Mesodermal cell (in vitro differentiated cells): ENCODE results near the gene SLC2A14.
"Not testable (repeated sequence)": the region's sequence is repeated elsewhere in the genome, so short reads cannot be mapped to it uniquely, and the experiment has no call there.

Source experiments
- H3K27ac ChIP-seq: 2 replicates; pipeline ENCODE4 v1.7.0; 2013; ENCODE audit warnings: mild to moderate bottlenecking, low read depth, low read length, moderate library complexity; ENCODE audit not compliant: severe bottlenecking
- H3K36me3 ChIP-seq: 2 replicates; pipeline ENCODE4 v1.7.1; 2013; ENCODE audit warnings: mild to moderate bottlenecking, low read length, moderate library complexity; ENCODE audit not compliant: control insufficient read depth, insufficient read depth
- H3K4me1 ChIP-seq: one replicate; pipeline ENCODE4 v1.7.1; 2013; ENCODE audit warnings: mild to moderate bottlenecking, low read length; ENCODE audit not compliant: insufficient read depth, control insufficient read depth, poor library complexity, severe bottlenecking
- H3K4me3 ChIP-seq: 2 replicates; pipeline ENCODE4 v1.7.0; 2013; ENCODE audit warnings: low read length, control low read depth, mild to moderate bottlenecking; ENCODE audit not compliant: insufficient read depth, poor library complexity, severe bottlenecking; ENCODE audit errors: extremely low read depth
- H3K9me3 ChIP-seq: 2 replicates; pipeline ENCODE4 v1.7.1; 2013; ENCODE audit warnings: mild to moderate bottlenecking, low read length, moderate library complexity; ENCODE audit not compliant: control insufficient read depth
- WGBS, 2 experiments: methylation state at CpG; one replicate each; pipeline ENCODE4 v1.1.5; 2013; ENCODE audit warnings: missing lambda C conversion rate in 2 of 2; ENCODE audit not compliant: insufficient coverage in 2 of 2; 5-methylcytosine and 5-hydroxymethylcytosine counted together

SLC2A14 gene

DNA sequence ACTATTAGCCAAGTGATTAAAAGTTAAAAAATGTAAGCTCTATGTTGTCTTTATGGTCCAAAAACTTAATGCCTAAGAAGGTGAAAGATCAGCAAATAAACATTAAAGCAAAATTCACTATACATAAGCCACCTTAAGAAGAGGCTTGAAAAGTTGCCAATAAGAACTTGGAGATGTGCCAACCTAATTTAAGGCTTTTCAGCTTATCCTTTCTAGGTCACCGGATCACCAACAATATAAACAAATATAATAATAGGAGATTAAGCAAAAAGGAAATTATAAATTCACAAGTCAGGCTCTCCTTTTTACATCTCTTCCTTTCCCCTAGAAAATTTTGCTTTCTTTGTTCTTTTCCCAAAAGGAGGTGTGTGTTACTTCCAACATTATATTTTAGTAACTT is 32.4 kb upstream of the SLC2A14 start:
- WGBS, 2 experiments: no CpG with 5 or more reads among the region's 1 CpG
- H3K27ac ChIP-seq: peak overlapping the region; percentile 72
- no peaks in the 10 kb centered on the region for H3K36me3 ChIP-seq
- H3K4me3 ChIP-seq: no peak overlapping the region
- H3K9me3 ChIP-seq: no peaks in the 10 kb centered on the region
- peaks cover 8% of the 10 kb centered on the region for H3K4me1 ChIP-seq

DNA sequence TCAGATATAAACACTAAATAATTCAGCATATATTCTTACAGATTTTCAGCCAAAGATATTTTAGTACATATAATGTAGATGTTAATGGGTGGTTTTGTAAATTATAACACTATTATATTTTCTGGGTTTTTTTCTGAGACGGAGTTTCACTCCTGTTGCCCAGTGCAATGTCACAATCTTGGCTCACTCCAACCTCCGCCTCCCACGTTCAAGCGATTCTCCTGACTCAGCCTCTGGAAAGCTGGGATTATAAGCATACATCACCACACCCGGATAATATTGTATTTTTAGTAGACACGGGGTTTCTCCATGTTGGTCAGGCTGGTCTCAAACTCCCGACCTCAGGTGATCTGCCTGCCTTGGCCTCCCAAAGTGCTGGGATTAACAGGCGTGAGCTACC is 29.7 kb upstream of the SLC2A14 start:
- WGBS, 2 experiments: 92 to 94% methylated on average over 5 of the region's 8 CpGs
- H3K36me3 ChIP-seq, H3K4me3 ChIP-seq, H3K9me3 ChIP-seq, H3K4me1 ChIP-seq, H3K27ac ChIP-seq: not testable (repeated sequence)

DNA sequence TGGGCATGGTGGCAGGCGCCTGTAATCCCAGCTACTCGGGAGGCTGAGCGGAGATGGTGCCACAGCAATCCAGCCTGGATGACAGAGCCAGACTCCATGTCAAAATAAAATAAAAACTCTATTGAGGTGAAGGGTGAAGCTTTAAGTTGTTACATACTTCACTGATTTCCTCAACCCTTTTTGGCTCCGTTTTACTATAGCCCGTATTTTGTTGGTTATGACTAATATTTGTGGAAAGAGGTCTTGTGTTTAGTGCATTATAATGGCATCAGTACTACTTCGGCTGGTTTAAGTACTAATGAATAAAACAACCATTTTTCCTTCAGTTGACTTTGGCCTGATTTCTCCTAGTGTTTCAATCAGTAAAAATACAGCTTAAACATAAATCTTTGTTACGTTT is 27.0 kb upstream of the SLC2A14 start:
- Histone ChIP-seq H3K4me1 (no peaks in the 10 kb centered on the region), H3K36me3 (no peaks in the 10 kb centered on the region), H3K9me3 (no peaks in the 10 kb centered on the region), H3K4me3 (no peak overlapping the region), H3K27ac (no peak overlapping the region)
- 100% methylated on average over 3 of the region's 7 CpGs; no CpG with 5 or more reads in 1 of the 2 experiments for WGBS, 2 experiments

DNA sequence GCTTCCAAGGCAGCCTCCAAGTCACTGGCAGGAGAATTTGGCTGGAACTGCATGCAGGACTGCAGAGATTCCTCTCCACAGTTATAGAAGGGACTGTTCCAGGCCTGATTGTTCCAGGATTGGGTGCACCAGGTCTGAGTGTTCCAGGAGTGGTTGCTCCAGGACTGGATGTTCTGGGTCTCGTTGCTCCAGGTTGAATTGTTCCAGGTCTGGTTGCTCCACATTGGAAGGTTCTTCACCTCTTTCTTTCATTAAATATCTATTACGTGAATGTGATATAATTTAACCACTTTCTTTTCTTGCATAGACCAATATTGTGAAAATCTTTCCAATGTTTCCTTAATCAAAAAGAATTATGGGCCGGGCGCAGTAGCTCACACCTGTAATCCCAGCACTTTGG is 24.0 kb upstream of the SLC2A14 start:
- not testable (repeated sequence) for H3K4me3 ChIP-seq, H3K36me3 ChIP-seq, H3K27ac ChIP-seq, H3K9me3 ChIP-seq, H3K4me1 ChIP-seq
- WGBS, 2 experiments: 85 to 100% methylated on average over 2 of the region's 4 CpGs

DNA sequence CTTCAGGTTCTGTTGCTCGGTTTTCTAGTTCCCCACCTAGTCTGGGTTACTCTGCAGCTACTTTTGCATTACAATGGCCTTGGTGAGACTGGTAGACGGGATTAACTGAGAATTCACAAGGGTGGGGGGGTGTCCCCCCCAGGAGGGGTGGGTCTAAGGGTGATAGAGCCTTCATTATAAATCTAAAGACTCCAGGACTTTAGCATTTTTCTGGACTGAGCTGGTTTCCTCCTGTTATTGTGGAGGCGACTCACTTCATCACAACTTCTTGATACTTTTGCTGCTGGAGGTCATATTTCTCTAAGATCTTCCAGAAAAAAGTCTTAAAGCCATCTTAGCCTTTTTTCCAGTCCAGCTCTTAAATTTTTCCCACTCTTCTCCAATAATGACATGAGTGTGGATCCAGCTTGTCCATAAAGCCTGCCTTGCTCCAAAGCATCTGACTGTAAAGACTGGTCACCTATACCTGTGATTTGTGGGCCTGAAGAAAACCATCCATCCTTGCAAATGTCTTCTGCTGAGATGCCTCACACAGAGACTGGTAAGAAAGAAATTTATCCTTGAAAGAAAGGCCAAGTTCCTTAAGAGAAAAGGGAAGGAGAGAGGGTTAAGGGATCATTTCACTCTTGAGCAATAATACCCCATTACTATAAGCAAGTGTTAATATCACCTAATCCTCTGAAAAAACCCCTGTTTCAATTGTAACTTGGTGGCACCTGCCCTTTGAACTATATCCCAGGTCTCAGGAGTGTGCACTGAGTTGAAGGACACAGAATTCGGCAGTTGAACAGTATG is 19.7 kb upstream of the SLC2A14 start:
- no peaks in the 10 kb centered on the region for H3K9me3 ChIP-seq
- H3K4me3 ChIP-seq: no peak overlapping the region
- no peaks in the 10 kb centered on the region for H3K36me3 ChIP-seq
- H3K4me1 ChIP-seq: peaks cover 12% of the 10 kb centered on the region
- H3K27ac ChIP-seq: no peak overlapping the region
- WGBS, 2 experiments: 94 to 100% methylated on average over 2 of the region's 4 CpGs

DNA sequence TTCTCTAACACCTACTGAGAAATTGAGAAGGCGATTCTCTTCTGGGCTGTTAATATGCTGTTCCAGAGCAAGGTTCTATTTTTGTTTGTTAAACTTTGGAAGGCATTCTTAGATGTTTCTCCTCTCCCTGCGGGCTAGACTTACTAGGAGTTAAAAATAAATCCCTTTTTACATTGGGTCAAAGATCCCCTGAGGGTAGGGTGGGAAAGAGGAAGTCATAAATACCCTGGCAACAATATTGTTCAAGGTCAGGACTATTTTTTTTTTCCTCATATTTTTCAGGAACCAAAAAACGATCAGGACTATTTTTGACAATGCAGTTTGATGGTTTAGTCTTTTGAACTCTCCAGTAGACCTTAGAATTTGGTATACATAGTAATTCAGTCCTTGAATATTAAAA is 12.0 kb upstream of the SLC2A14 start:
- Histone ChIP-seq H3K9me3 (no peaks in the 10 kb centered on the region), H3K4me3 (no peak overlapping the region), H3K36me3 (no peaks in the 10 kb centered on the region), H3K4me1 (no peaks in the 10 kb centered on the region), H3K27ac (no peak overlapping the region)
- WGBS, 2 experiments: no CpG with 5 or more reads among the region's 3 CpGs

DNA sequence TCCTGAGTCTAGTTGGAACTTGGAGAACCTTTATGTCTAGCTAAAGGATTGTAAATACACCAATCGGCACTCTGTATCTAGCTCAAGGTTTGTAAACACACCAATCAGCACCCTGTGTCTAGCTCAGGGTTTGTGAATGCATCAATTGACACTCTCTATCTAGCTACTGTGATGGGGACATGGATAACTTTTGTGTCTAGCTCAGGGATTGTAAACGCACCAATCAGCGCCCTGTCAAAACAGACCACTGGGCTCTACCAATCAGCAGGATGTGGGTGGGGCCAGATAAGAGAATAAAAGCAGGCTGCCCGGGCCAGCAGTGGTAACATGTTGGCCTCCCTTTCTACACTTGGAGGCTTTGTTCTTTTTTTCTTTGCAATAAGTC is 9.0 kb upstream of the SLC2A14 start:
- H3K4me1 ChIP-seq, H3K9me3 ChIP-seq, H3K27ac ChIP-seq, H3K4me3 ChIP-seq, H3K36me3 ChIP-seq: not testable (repeated sequence)
- 88 to 100% methylated on average over 1 of the region's 4 CpGs for WGBS, 2 experiments

DNA sequence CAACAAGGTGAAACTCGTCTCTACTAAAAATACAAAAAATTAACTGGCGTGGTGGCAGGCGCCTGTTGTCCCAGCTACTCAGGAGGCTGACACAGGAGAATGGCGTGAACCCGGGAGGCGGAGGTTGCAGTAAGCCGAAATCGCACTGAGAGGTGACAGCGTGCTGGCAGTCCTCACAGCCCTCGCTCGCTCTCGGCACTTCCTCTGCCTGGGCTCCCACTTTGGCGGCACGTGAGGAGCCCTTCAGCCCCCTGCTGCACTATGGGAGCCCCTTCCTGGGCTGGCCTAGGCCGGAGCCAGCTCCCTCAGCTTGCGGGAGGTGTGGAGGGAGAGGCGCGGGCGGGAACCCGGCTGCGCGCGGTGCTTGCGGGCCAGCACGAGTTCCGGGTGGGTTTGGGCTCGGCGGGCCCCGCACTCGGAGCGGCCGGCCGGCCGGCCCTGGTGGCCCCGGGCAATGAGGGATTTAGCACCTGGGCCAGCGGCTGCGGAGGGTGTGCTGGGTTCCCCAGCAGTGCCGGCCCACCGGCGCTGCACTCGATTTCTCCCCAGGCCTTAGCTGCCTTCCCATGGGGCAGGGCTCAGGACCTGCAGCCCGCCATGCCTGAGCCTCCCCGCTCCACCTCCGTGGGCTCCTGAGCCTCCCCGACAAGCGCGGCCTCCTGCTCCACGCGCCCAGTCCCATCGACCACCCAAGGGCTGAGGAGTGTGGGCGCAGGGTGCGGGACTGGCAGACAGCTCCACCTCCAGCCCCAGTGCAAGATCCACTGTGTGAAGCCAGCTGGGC is 8.4 kb upstream of the SLC2A14 start:
- H3K36me3 ChIP-seq, H3K27ac ChIP-seq, H3K4me1 ChIP-seq, H3K9me3 ChIP-seq, H3K4me3 ChIP-seq: not testable (repeated sequence)
- WGBS, 2 experiments: 93% methylated on average over 39 to 46 of the region's 52 CpGs

DNA sequence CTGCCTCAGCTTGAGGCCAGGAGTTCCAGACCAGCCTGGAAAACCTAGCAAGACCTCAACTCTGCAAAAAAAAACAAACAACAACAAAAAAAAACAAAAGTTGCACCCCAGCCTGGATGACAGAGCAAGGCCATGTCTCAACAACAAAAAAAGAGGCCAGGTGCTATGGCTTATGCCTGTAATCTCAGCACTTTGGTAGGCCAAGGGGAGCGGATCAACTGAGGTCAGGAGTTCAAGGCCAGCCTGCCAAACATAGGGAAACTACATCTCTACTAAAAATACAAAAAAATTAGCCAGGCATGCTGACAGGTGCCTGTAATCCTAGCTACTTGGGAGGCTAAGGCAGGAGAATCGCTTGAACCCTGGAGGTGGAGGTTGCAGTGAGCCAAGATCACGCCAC is 6.5 kb upstream of the SLC2A14 start:
- Histone ChIP-seq H3K27ac (no peak overlapping the region), H3K4me1 (no peaks in the 10 kb centered on the region), H3K9me3 (no peaks in the 10 kb centered on the region), H3K4me3 (no peak overlapping the region), H3K36me3 (no peaks in the 10 kb centered on the region)
- WGBS, 2 experiments: 100% methylated on average over 1 of the region's 3 CpGs

DNA sequence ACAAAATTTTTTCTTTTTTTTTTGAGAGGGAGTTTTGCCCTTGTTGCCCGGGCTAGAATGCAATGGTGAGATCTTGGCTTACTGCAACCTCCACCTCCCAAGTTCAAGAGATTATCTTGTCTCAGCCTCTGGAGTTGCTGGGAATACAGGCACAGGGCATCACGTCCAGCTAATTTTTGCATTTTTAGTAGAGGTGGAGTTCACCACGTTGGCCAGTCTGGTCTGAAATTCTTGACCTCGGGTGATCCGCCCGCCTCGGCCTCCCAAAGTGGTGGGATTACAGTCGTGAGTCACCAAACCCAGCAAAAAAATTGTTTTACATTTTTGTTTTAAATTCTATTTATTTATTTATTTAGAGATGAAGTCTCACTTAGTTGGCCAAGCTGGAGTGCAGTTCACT is 4.7 kb upstream of the SLC2A14 start:
- no peak overlapping the region for H3K27ac ChIP-seq
- WGBS, 2 experiments: 74 to 95% methylated on average over 3 to 5 of the region's 8 CpGs
- no peaks in the 10 kb centered on the region for H3K9me3 ChIP-seq
- H3K4me3 ChIP-seq: no peak overlapping the region
- no peaks in the 10 kb centered on the region for H3K36me3 ChIP-seq
- H3K4me1 ChIP-seq: no peaks in the 10 kb centered on the region

DNA sequence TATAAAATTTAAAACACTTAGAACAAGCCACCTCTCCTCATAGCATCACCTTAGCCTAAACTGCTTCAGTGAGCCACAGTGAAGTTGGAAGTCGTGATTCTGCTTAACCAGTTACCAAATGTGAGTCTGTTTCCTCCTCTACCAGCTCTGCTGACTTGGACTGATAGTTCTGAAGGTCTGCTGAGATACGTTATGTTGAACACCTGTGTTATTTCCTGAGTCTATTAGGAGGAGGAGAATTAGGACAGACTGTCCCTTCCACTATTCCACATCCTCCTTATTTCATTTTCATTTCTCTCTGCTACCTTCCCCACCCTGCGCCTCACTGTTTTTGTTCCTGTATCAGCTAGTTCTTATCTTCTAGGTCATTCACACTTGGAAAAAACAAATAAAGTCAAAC is 2.4 kb downstream of the SLC2A14 start:
- Histone ChIP-seq H3K36me3 (no peaks in the 10 kb centered on the region), H3K9me3 (no peaks in the 10 kb centered on the region), H3K27ac (no peak overlapping the region), H3K4me1 (no peaks in the 10 kb centered on the region), H3K4me3 (no peak overlapping the region)
- WGBS, 2 experiments: 86 to 100% methylated on average over 1 to 2 of the region's 3 CpGs
